Stimulated activated CD8-positive, alpha-beta memory T cell treated with anti-CD3 and anti-CD28 coated beads, Interleukin-4, amount 100 ng/mL, for 48 hours (primary cell): ENCODE measurements around the gene SMIM13.

Experiments
- DNase-seq: peaks from one replicate; pipeline ENCODE4 v3.0.0-alpha.2; 2020

Gene SMIM13

DNA sequence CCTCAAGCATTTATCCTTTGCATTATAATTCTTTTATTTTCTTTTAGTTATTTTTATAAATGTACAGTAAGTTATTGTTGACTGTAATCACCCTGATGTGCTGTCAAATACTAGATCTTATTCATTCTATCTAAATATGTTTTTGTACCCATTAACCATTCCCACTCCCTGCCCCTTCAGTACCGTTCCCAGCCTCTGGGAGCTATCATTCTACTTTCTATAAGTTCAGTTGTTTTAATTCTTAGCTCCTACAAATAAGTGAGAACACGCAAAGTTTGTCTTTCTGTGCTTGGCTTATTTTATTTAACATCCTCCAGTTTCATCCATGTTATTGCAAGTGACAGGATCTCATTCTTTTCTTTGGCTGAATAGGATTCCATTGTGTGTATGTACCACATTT lies 30.3 kb downstream of the SMIM13 start:
- no peak for DNase-seq

- no peak for DNase-seq
Measured at GRCh38 chr6:11126876-11127275, 33.2 kb downstream of the SMIM13 start.

- DNase-seq: no peak
Measured at GRCh38 chr6:11128608-11129007, 35.0 kb downstream of the SMIM13 start.

DNA sequence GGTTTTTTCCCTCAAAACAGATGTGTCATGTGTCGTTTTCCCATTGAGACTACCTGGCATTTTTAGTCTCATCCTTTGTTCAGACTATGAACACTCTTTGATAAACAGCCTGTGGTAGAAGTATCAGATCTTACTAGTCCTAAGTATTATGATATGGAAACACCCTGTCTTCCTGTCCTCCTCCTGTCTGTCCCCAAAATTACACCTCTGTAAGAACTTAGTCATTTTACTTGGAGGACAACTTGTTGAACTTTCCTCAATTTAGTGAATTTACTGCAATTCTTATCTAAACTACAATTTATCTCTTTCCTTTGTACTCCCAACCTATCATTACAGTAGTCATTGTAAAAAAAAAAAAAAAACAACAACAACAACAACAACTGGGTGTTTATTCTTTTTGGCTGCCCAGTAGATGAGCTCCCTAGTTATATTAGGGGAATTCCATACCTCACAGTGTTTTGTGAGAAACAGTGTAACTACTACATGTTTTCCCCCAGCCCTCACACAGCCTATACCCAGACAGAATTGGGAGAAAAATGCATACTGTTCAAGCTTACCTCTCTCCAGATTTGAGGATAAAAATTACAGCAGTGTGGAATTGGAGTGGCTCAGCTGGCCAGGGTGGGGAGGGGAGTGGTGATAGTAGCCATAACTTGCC lies 36.4 kb downstream of the SMIM13 start:
- no peak for DNase-seq

- no peak for DNase-seq
Measured at GRCh38 chr6:11130605-11131004, 37.0 kb downstream of the SMIM13 start.

DNA sequence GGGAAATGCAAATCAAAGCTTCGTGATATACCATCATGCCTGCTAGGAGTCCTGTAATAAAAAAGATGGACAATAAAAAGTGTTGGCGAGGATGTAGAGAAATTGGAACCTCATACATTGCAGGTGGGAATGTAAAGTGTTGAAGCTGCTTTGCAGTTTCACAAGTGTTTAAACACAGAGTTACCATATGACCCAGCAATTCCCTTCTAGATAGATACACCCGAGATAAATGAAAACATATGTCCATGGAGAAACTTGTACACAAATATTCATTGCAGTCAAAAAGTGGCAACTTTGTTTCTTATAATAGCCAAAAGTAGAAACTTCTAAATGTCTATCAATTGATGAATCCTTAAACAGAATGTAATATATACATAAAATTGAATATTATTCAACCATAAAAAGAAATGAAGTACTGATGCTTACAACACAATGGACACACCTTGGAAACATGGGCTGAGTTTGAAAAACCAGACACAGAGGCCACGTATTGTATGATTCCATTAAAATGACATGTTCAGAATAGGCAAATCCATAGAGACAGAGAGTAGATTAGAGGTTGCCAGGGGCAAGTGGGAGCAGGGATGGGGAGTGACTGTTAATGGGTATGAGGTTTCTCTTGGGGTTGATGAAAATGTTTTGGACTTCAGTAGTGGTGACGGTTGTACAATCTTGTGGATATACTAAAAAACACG lies 38.7 kb downstream of the SMIM13 start:
- DNase-seq: no peak

- no peak for DNase-seq
Measured at GRCh38 chr6:11133281-11133680, 39.6 kb downstream of the SMIM13 start.

DNA sequence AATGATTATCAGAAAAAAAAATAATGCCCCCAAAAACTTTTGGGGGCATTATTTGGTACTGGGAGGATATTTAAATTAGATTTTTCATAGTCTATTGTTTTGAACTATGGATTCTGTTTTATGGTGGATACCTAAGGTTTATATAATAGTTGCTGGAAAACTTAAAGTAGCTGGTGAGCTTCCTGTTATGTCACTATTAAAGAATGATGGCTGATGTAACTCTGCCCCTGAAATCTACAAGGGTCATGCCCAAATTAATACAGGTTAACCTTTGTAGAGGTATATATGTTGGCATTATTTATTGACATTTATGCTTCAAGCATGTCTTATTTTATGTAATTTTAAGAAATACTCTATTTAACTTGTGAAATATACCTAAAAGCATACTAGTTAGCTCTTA lies 43.2 kb downstream of the SMIM13 start:
- no peak for DNase-seq

- DNase-seq: no peak
Measured at GRCh38 chr6:11139051-11139960, 45.7 kb downstream of the SMIM13 start.

- DNase-seq: no peak
Measured at GRCh38 chr6:11140056-11140455, 46.4 kb downstream of the SMIM13 start.

DNA sequence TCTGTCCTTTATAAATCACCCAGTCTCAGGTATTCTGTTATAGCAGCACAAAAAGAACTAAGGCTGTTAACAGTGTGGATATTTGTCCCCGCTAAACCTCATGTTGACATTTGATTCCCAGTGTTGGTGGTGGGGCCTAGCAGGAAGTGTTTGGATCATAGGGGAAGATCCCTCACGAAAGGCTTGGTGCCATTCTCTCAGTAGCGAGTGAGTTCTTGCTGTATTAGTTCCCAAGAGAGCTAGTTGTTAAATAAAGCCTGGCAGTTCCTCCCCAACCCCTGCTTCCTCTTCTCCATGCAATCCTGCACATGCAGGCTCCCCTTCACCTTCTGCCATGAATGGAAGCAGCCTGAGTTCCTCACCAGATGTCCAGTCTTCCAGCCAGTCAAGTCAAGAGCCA lies 47.7 kb downstream of the SMIM13 start:
- DNase-seq: no peak

- no peak for DNase-seq
Measured at GRCh38 chr6:11142296-11143027, 48.8 kb downstream of the SMIM13 start.

- peak; percentile 40 for DNase-seq
Measured at GRCh38 chr6:11143394-11144371, 50.0 kb downstream of the SMIM13 start.

- DNase-seq: peak; percentile 86
Measured at GRCh38 chr6:11144393-11144851, 50.8 kb downstream of the SMIM13 start.

DNA sequence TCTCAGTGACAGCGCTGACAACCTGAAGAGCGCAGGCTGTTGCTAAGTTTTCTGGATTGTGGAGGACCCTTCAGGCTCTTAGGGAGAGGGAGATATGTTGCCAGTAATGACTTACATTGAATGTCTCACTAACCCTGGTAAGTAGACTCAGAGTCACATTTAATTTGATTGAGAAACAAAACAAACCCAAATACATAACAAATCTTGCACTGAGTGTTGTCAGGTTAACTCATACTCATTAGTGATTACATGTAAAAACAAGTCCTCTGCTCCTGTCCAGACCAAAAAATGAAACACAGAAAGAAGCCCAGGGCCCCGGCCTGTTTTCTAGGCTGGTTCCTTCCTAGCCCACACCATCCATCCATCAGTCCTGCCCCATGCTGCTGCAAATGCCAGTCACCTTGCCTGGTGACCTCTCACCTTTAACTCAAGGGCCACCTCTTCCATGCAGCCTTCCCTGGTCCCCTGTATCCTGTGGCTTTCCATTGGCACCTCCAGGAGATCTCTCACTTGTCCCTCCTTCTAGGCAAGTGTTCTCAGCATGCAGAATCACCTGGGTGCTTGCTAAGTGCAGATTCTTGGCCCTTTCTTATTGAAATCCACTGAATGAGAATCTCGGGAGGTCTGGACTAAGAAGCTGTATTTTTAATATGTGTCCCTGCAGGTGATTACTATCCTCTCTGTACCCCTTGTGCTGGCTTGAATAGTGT lies 52.6 kb downstream of the SMIM13 start:
- no peak for DNase-seq

DNA sequence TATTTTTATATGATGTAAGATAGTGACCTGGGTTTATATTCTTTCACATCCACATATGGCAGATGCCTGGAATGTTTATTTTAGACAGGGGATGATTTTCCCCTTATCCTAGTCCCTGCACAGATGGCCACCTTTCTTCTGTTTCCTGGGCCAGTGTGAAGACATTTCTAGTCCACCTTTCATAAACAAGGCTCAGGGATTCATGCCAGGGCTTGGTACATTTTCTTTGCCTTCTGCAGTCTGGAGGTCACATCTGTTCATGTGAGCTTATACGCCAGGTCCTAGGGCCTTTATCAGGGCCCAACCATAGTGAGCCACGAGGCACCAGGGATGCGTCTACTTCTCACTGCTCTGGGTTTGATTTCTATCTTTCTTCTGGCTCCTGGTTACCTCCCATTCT lies 55.9 kb downstream of the SMIM13 start:
- DNase-seq: no peak

DNA sequence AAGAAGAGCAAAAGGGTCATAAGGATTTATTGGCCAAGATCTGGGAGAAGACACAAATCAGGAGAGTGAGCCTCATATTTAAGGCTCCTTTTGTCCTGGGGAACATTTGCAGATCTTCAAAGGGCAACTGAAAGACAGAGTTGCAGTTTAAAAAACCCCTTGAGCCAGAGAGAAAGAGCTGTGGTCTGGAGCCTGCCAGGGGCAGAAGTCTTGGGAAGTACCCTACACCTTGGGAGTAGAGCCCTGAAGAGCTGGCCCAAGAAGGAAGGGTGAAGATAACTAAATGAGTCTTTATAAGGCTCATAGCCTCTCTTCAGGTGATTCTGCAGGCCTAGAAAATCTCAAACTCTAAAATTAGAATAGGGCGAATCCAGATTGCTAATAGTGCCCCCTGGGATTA lies 57.9 kb downstream of the SMIM13 start:
- DNase-seq: no peak

GRCh38 chr6:11152581-11152980 lies 58.9 kb downstream of the SMIM13 start:
- DNase-seq: no peak

DNA sequence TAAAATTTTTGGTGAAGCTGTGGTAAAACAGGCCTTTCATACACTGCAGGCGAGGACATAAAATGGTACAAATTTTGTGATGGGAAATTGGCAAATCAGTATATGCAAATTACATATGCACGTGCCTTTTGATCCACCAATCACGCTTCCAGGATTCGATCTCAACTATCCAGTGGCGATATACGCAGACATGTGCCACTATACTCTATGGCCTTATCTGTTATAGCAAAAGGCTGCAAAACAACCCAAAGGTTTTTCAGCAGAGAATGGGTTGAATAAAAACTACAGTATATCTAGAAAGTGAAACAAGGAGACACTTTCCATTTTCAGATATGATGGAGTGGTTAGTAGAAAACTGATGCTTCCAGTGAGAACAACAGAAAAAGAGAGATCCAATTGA lies 59.8 kb downstream of the SMIM13 start:
- no peak for DNase-seq

GRCh38 chr6:11155589-11155988 lies 62.0 kb downstream of the SMIM13 start:
- DNase-seq: no peak

GRCh38 chr6:11160199-11160598 lies 66.6 kb downstream of the SMIM13 start:
- no peak for DNase-seq
